ENCODE measurements around the gene ZNF419.
"Not testable (repeated sequence)": the region's sequence is repeated elsewhere in the genome, so short reads cannot be mapped to it uniquely, and the experiment has no call there.

Gene ZNF419

GRCh38 chr19:57499680-57500395 is 12.3 kb downstream of the ZNF419 start, which contains the start of gene ZNF773:
ZNF773 (plus strand) TSS chr19:57499938; CDS start chr19:57500081, 143 bp downstream.
- peak; percentile 72 for TF ChIP-seq POLR2A (IDR thresholded peaks at IDR 0.05; ENCODE audit: low read length)
- peak; percentile 97 to 98 for DNase-seq

- not testable (repeated sequence) for DNase-seq
Measured at GRCh38 chr19:57500400-57500799, 12.8 kb downstream of the ZNF419 start.

GRCh38 chr19:57506163-57506562 is 18.6 kb downstream of the ZNF419 start:
- TF ChIP-seq POLR2A (IDR thresholded peaks at IDR 0.05; ENCODE audit: low read length) (no peak), GATA1 (IDR thresholded peaks at IDR 0.05; ENCODE audit: low read depth, low read length) (no peak)

GRCh38 chr19:57511484-57511883 is 23.9 kb downstream of the ZNF419 start:
- TF ChIP-seq GATA1 (IDR thresholded peaks at IDR 0.05; ENCODE audit: low read depth, low read length), result no peak
- TF ChIP-seq POLR2A (IDR thresholded peaks at IDR 0.05; ENCODE audit: low read length), result no peak
- no peak for DNase-seq

More at GRCh38 chr19:57506163-57506562, 18.6 kb downstream of the ZNF419 start:
- peak in 1 of 2 experiments; percentile 16 for DNase-seq

GRCh38 chr19:57512845-57513244 is 25.3 kb downstream of the ZNF419 start:
- TF ChIP-seq GATA1 (IDR thresholded peaks at IDR 0.05; ENCODE audit: low read depth, low read length), result no peak
- TF ChIP-seq POLR2A (IDR thresholded peaks at IDR 0.05; ENCODE audit: low read length), result no peak
- DNase-seq, result peak; percentile 46 to 60

GRCh38 chr19:57515255-57515654 is 27.7 kb downstream of the ZNF419 start:
- no peak for DNase-seq
- TF ChIP-seq POLR2A (IDR thresholded peaks at IDR 0.05; ENCODE audit: low read length) (no peak), GATA1 (IDR thresholded peaks at IDR 0.05; ENCODE audit: low read depth, low read length) (no peak)

GRCh38 chr19:57518021-57518420 is 30.5 kb downstream of the ZNF419 start:
- peak in 1 of 2 experiments; percentile 45 for DNase-seq

GRCh38 chr19:57527136-57527881 is 39.8 kb downstream of the ZNF419 start, which contains the start of gene ZNF549:
ZNF549 (plus strand) TSS chr19:57527356; CDS start chr19:57527574, 218 bp downstream.
- TF ChIP-seq GATA1 (IDR thresholded peaks at IDR 0.05; ENCODE audit: low read depth, low read length) (no peak), POLR2A (IDR thresholded peaks at IDR 0.05; ENCODE audit: low read length) (peak; percentile 47)

GRCh38 chr19:57537953-57538547 is 50.5 kb downstream of the ZNF419 start:
- TF ChIP-seq GATA1 (IDR thresholded peaks at IDR 0.05; ENCODE audit: low read depth, low read length) (no peak), POLR2A (IDR thresholded peaks at IDR 0.05; ENCODE audit: low read length) (no peak)
- peak; percentile 19 to 42 for DNase-seq

More at GRCh38 chr19:57527136-57527881, 39.8 kb downstream of the ZNF419 start, which contains the start of gene ZNF549:
- DNase-seq, result peak; percentile 89 to 92

All from erythroblast (primary cell).